ENCODE measurements around the gene SCAP.

Gene SCAP

GRCh38 chr3:47429476-47430270, 46.1 kb downstream of the SCAP start:
- DNase-seq: no peak

- no peak for DNase-seq
Observed at GRCh38 chr3:47428662-47429061, 47.1 kb downstream of the SCAP start.

- DNase-seq: no peak
Observed at GRCh38 chr3:47427866-47428265, 47.9 kb downstream of the SCAP start.

GRCh38 chr3:47425959-47426358, 49.8 kb downstream of the SCAP start:
- no peak for DNase-seq

- no peak for DNase-seq
Observed at GRCh38 chr3:47425383-47425778, 50.4 kb downstream of the SCAP start.

GRCh38 chr3:47424434-47425382, 51.0 kb downstream of the SCAP start:
- no peak for DNase-seq

- peak; percentile 11 for DNase-seq
Observed at GRCh38 chr3:47423548-47424145, 52.1 kb downstream of the SCAP start.

- DNase-seq: no peak
Observed at GRCh38 chr3:47422743-47423142, 53.0 kb downstream of the SCAP start.

- DNase-seq: peak; percentile 22
Observed at GRCh38 chr3:47421741-47422649, 53.7 kb downstream of the SCAP start.

- DNase-seq: peak; percentile 88
Observed at GRCh38 chr3:47420511-47421484, 54.9 kb downstream of the SCAP start.

GRCh38 chr3:47420044-47420430, 55.7 kb downstream of the SCAP start:
- no peak for DNase-seq

- DNase-seq: peak; percentile 19
Observed at GRCh38 chr3:47419083-47420043, 56.4 kb downstream of the SCAP start.

GRCh38 chr3:47418167-47419082, 57.3 kb downstream of the SCAP start:
- peak; percentile 19 for DNase-seq

- peak; percentile 23 for DNase-seq
Observed at GRCh38 chr3:47416041-47416440, 59.7 kb downstream of the SCAP start.

- peak; percentile 21 for DNase-seq
Observed at GRCh38 chr3:47414666-47415587, 60.8 kb downstream of the SCAP start.

GRCh38 chr3:47414161-47414564, 61.6 kb downstream of the SCAP start:
- peak; percentile 19 for DNase-seq

GRCh38 chr3:47413751-47414150, 62.0 kb downstream of the SCAP start:
- peak; percentile 30 for DNase-seq
